T-helper 2 cell treated with Interferon-gamma antibody and Interleukin-4, amounts not matched to agents 100 ng/mL and 5 ng/mL, for 36 hours (primary cell): Measurements from ENCODE around the gene DCTN2. TPM values are rescaled to one million over a fixed set of nuclear protein-coding genes. Genes with fewer than 3 reads are reported as not detected.
"Not testable (repeated sequence)": the region's sequence is repeated elsewhere in the genome, so short reads cannot be mapped to it uniquely, and the experiment has no call there.

Experiments
- intact Hi-C: fragments of 100-400 bp; cut with micrococcal nuclease; formaldehyde crosslinking; loops from one replicate; pipeline ENCODE4 v1.15.1; 2023
- total RNA-seq: library from RNA; stranded (reverse); gene quantifications from 2 replicates; pipeline ENCODE4 v1.2.3, GENCODE V29; 2022

DCTN2 gene
- total RNA-seq, 1 donor from 2014 or later, result 85.7 TPM

- intact Hi-C loops, result not testable (repeated sequence)
These were observed 51.8 kb downstream of the DCTN2 start for GRCh38 chr12:57495051-57495701.

DNA sequence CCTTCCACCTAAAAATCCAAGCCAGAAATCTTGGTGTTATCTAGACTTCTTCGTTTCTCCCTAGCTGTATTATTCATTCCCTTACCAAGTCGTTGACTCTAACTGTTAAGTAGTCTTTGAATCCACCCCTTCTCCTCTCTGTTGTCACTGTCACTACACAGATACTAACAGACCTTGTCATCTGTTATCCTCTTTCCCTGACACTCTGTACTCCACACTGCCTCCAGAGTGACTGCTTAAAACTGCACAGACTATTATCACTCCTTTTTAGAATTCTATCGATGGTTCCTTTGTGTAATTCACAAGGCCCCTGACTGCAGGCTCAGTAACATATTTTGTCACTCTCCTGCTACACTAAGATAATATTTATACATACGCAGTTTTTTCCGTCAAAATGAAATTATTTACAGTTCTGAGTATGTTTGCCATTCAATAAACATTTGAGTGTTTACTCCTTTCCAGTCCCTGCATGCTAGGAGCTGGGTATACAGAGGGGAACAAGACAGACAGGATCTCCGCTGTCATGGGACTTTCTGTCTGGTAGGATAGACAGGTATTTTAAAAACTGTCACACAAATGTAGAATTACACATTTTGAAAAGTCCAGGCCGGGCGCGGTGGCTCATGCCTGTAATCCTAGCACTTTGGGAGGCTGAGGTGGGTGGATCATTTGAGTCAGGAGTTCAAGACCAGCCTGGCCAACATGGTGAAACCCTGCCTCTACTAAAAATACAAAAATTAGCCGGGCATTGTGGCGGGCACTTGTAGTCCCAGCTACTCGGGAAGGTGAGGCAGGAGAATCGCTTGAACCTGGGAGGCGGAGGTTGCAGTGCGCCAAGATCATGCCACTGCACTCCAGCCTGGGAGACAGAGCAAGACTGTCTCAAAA lies 55.4 kb downstream of the DCTN2 start:
- intact Hi-C loops, result no loop called here

DNA sequence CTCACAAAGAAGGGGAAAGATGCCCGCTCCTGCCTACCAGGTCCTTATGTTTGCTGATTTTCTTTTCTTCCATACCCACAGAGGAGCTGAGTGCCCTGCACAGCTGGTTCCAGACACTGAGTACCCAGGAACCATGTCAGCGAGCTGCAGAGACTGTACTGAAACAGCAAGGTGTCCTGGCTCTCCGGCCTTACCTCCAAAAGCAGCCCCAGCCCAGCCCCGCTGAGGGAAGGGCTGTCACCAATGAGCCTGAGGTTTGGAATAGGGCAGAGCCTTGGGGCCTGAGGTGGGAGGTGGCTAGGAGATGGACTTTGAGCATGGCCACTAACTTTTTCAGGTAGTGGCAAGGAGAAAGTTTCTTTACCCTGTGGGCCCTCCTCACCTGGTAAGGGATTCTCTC lies 56.9 kb downstream of the DCTN2 start:
- intact Hi-C loops, result no loop called here

DNA sequence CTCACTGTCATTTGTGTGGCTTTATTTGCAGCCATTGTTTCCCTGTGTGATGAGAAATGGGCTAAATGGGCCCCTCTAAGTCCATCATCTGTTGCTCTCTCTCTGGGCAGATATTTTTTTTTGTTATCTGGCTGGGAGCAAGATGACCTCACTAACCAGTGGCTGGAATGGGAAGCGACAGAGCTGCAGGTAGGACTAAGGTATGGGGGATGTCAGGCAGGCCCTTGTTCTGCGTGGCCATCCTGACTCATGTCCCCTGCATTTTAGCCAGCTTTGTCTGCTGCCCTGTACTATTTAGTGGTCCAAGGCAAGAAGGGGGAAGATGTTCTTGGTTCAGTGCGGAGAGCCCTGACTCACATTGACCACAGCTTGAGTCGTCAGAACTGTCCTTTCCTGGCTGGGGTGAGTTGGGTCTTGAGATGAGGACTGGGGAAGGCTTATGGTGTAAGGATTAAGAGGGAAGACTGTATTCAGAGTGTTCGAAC lies 57.8 kb downstream of the DCTN2 start:
- intact Hi-C loops, result no loop called here

- intact Hi-C loops, result no loop called here
These were observed 58.4 kb downstream of the DCTN2 start for GRCh38 chr12:57488402-57489156.

DNA sequence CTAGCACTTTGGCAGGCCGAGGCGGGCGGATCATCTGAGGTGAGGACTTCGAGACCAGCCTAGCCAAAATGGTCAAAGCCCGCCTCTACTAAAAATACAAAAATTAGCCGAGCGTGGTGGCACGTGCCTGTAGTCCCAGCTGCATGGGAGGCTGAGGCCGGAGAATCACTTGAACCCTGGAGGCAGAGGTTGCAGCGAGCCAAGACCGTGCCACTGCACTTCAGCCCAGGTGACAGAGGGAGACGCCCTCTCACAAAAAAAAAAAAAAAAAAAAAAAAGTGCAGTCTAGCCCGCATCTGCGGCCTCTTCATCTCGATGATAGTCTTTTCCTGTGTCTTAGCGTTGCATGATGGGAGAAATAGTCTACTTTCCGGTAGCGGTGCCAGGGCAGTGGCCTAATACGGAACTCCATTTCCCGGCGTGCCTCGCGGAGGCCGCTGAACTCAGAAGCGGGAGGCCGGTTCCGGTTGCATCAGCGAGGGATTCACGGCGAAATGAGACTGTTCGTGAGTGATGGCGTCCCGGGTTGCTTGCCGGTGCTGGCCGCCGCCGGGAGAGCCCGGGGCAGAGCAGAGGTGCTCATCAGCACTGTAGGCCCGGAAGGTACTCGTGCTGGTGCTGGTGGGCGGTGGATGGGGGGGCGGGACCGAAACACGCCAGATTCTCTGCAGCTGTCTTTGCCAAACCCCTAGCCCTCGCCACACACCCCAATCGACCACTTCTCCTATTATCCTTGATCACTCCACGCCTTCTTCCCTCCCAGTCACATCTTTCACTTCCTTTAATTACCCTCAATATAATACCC lies 59.2 kb downstream of the DCTN2 start, which contains the start of gene MARS1:
TSS of gene MARS1 (plus strand) at position 472 of the 805 bp plus-strand sequence. CDS start at position 495, 23 bp downstream.
- intact Hi-C loops, result loop anchor here (1.0 to 2.0 kb wide), 4 partner anchors 9 to 59 kb away; partner anchors contain the start of genes DCTN2 and DDIT3

DNA sequence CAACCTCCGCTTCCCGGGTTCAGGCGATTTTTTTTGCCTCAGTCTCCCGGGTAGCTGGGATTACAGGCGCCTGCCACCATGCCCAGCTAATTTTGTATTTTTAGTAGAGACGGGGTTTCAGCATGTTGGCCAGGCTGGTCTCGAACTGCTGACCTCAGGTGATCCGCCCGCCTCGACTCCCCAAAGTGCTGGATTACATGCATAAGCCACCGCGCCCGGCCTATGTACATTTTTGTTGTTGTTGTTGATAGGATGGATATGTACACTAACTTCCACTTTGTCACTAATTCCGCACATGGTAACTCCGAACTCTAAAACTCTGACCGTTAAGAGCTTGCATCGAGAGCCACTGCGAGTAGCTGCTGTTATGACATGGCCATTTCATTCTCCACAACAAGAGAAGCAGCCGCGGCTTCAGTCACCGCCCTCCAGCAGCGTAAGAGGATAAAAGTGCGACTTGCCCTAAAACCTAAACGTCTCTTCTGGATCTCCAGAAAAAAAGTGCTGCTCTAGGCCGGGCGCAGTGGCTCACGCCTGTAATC lies 59.9 kb downstream of the DCTN2 start:
- intact Hi-C loops, result loop anchor here (1.0 to 2.0 kb wide), 4 partner anchors 9 to 60 kb away; partner anchors contain the start of genes DCTN2 and DDIT3

GRCh38 chr12:57485695-57486094 lies 61.3 kb downstream of the DCTN2 start:
- intact Hi-C loops, result loop anchor here (2.0 kb wide), 1 partner anchor 61 kb away; the partner anchor contains the start of gene DCTN2

DNA sequence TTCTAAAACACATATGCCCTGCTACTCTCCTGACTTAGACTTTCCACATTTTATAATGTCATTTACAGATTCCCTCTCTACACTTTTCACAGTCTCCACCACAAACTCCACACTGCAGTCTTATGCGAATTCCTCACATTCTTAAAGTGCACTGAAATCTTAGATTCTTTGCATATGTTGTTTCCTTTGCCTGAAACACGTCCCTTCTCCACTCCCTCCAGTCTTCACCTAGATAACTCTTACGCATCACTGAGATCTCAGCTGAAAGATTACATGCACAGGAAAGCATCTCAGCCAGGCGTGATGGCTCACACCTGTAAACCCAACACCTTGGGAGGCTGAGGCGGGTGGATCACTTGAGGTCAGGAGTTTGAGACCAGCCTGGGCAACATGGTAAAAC lies 63.5 kb downstream of the DCTN2 start:
- intact Hi-C loops, result no loop called here

DNA sequence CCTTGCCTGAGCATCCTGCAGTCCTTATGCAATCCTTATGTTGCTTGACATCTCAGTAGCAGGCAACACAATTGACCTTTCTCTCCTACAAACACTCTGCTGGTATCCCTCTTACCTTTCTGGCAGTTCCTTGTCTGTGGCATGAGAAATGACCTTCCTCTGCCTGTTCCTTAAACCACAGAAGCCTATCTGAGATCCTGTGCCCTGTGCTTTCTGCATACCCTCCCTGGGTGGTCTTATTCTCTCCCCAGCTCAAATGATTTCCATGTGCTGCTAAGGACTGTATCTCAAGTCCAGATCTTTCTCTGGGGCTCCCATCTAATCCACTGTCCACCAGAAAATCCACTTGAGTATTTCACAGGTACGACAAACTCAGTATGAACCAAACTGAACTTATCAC lies 65.3 kb downstream of the DCTN2 start:
- intact Hi-C loops, result no loop called here

Other genes with a start within 250 kb of the DCTN2 start
- gene R3HDM2, start 116.1 kb downstream of the DCTN2 start, total RNA-seq, result 65.1 and 67.2 TPM in 2 replicates
- not detected in 2 replicates for gene INHBC, start 112.4 kb downstream of the DCTN2 start, total RNA-seq
- not detected in 2 replicates for gene INHBE, start 91.9 kb downstream of the DCTN2 start, total RNA-seq
- 1.8 and 2.2 TPM in 2 replicates for gene GLI1, start 87.4 kb downstream of the DCTN2 start, total RNA-seq
- gene ARHGAP9, start 67.3 kb downstream of the DCTN2 start, total RNA-seq, result 171 and 172 TPM in 2 replicates
- 189 and 195 TPM in 2 replicates for gene MARS1, start 59.1 kb downstream of the DCTN2 start, total RNA-seq
- 9.9 and 10.7 TPM in 2 replicates for gene DDIT3, start 26.7 kb downstream of the DCTN2 start, total RNA-seq
- gene MBD6, start 24.4 kb downstream of the DCTN2 start, total RNA-seq, result 75.0 and 78.0 TPM in 2 replicates
- 1.3 and 1.6 TPM in 2 replicates for gene KIF5A, start 2.9 kb upstream of the DCTN2 start, total RNA-seq
- gene PIP4K2C, start 44.0 kb upstream of the DCTN2 start, total RNA-seq, result 19.7 and 22.8 TPM in 2 replicates
- 18.1 and 19.1 TPM in 2 replicates for gene DTX3, start 57.6 kb upstream of the DCTN2 start, total RNA-seq
- 0.48 and 1.0 TPM in 2 replicates for gene ARHGEF25, start 64.2 kb upstream of the DCTN2 start, total RNA-seq
- gene B4GALNT1, start 86.0 kb upstream of the DCTN2 start, total RNA-seq, result 1.5 and 1.9 TPM in 2 replicates
- gene OS9, start 146.9 kb upstream of the DCTN2 start, total RNA-seq, result 137 and 138 TPM in 2 replicates
- gene AGAP2, start 191.6 kb upstream of the DCTN2 start, total RNA-seq, result 57.1 and 59.4 TPM in 2 replicates
- 17.3 and 17.9 TPM in 2 replicates for gene TSPAN31, start 197.8 kb upstream of the DCTN2 start, total RNA-seq
- gene CDK4, start 205.1 kb upstream of the DCTN2 start, total RNA-seq, result 134 and 138 TPM in 2 replicates
- gene MARCHF9, start 207.9 kb upstream of the DCTN2 start, total RNA-seq, result 21.2 and 21.9 TPM in 2 replicates
- 4.2 and 4.3 TPM in 2 replicates for gene CYP27B1, start 219.9 kb upstream of the DCTN2 start, total RNA-seq
- 34.8 and 42.7 TPM in 2 replicates for gene METTL1, start 224.9 kb upstream of the DCTN2 start, total RNA-seq
- gene EEF1AKMT3, start 225.4 kb upstream of the DCTN2 start, total RNA-seq, result 3.1 and 3.3 TPM in 2 replicates
- 36.3 and 39.2 TPM in 2 replicates for gene TSFM, start 235.6 kb upstream of the DCTN2 start, total RNA-seq